Spleen (tissue), 11 donors: ENCODE measurements around the gene KIAA1217. TPM values are rescaled to one million over a fixed set of nuclear protein-coding genes. Genes with fewer than 3 reads are reported as not detected.

Experiments used
- DNase-seq: peaks from one replicate; pipeline ENCODE4 v3.0.0-alpha.2; 2020
- H3K27ac ChIP-seq, 8 donors: fragments of 200-600 bp; sonication (generic) in 7 of 8; 1 replicate in 4 of 8; 2 replicates in 4 of 8; pipeline versions ENCODE4 v1.5.0 to v1.8.0; 2016 to 2021; ENCODE audit warnings: inconsistent platforms in 4 of 8, mild to moderate bottlenecking in 4 of 8, moderate library complexity in 1 of 8
- H3K27me3 ChIP-seq, 7 donors: fragments of 200-600 bp; sonication (generic) in 6 of 7; replicated peaks in 1 of 7; 1 replicate in 4 of 7; 2 replicates in 3 of 7; pipeline versions ENCODE4 v1.5.0 to v1.8.0; 2016 to 2021; ENCODE audit warnings: inconsistent platforms in 3 of 7, mild to moderate bottlenecking in 1 of 7
- H3K36me3 ChIP-seq, 6 donors: fragments of 200-600 bp; sonication (generic) in 5 of 6; 1 replicate in 4 of 6; 2 replicates in 2 of 6; pipeline versions ENCODE4 v1.5.0 to v1.8.0; 2016 to 2021; ENCODE audit warnings: inconsistent platforms in 2 of 6
- H3K4me1 ChIP-seq, 6 donors: fragments of 200-600 bp; sonication (generic) in 5 of 6; 1 replicate in 3 of 6; 2 replicates in 3 of 6; pipeline versions ENCODE4 v1.5.0 to v1.8.0; 2016 to 2021; ENCODE audit warnings: inconsistent platforms in 3 of 6
- H3K4me3 ChIP-seq, 8 donors: fragments of 200-600 bp; sonication (generic) in 7 of 8; 1 replicate in 4 of 8; 2 replicates in 4 of 8; pipeline versions ENCODE4 v1.5.0 to v1.8.0; 2016 to 2021; ENCODE audit warnings: inconsistent platforms in 4 of 8, mild to moderate bottlenecking in 4 of 8, moderate library complexity in 2 of 8
- H3K9me3 ChIP-seq, 8 donors: fragments of 200-600 bp; sonication (generic) in 7 of 8; 1 replicate in 4 of 8; 2 replicates in 4 of 8; pipeline versions ENCODE4 v1.5.0 to v1.8.0; 2016 to 2021; ENCODE audit warnings: inconsistent platforms in 4 of 8
- CTCF ChIP-seq, 11 experiments: fragments of 200-600 bp in 7 of 11; fragments of 450-650 bp in 4 of 11; sonication (generic) in 4 of 11; IDR thresholded peaks in 8 of 11; conservative IDR thresholded peaks in 3 of 11; 1 replicate in 7 of 11; 2 replicates in 4 of 11; pipeline versions ENCODE4 v1.4.0 to v1.8.0; 2016 to 2021; ENCODE audit warnings: antibody characterized with exemption in 11 of 11, inconsistent platforms in 4 of 11, mild to moderate bottlenecking in 1 of 11
- POLR2A ChIP-seq, 3 donors: fragments of 450-650 bp; IDR thresholded peaks; one replicate each; pipeline ENCODE4 v1.5.1; 2017; ENCODE audit warnings: antibody characterized with exemption in 3 of 3, mild to moderate bottlenecking in 1 of 3
- POLR2AphosphoS5 ChIP-seq, 3 donors: sonication (generic); formaldehyde crosslinking; IDR thresholded peaks; one replicate each; pipeline ENCODE4 v1.5.1; 2017; ENCODE audit warnings: antibody characterized with exemption in 3 of 3
- WGBS, 5 donors: extraction: QIAGEN DNeasy Blood & Tissue Kit in 3 of 5; methylation state at CpG; one replicate each; pipeline versions ENCODE4 v1.1.5 to v1.1.7; 2013 to 2018; 5-methylcytosine and 5-hydroxymethylcytosine counted together
- intact Hi-C: fragments of 100-400 bp; cut with DNase I; formaldehyde crosslinking; loops from one replicate; pipeline ENCODE4 v1.15.0; 2023; ENCODE audit warnings: low total_unique reads
- polyA plus RNA-seq, 3 donors: library from polyadenylated mRNA; stranded (reverse); fragments of 200-250 nt; gene quantifications; one replicate each; pipeline ENCODE4 v1.2.1, GENCODE V29; 2013
- total RNA-seq, 7 donors: library from RNA; depleted of rRNA in 3 of 7; stranded (reverse); fragments of >200 nt in 3 of 7; fragmentation: NEBNext Ultra II Directional in 4 of 7; extraction: Animal tissue kit (Norgen Biotek cat#: 25700) in 4 of 7; gene quantifications; one replicate each; pipeline versions ENCODE4 v1.1.0 to v1.2.1, GENCODE V29; 2016 to 2021
- donor health status: healthy with polysubstance abuse.
- donor health status: DM: no; HTN: no; CAD: no; lungs with moderate emphysema.
- donor health status: DM: no; HTN: no; CAD: no.
- donor health status: Bipolar disorder and iron deficiency.
- donor health status: healthy.
- donor health status: DM: no; HTN: no; CAD: no.
- donor health status: DM: yes; HTN: yes; CAD: no.

Gene KIAA1217
- total and polyA plus RNA-seq, 10 donors: 2.2 to 40.7 (median 21.4) TPM

GRCh38 chr10:24485304-24485703 is 276.4 kb downstream of the KIAA1217 start:
- TF ChIP-seq CTCF (IDR thresholded peaks at IDR 0.05 in 8 of 11, conservative IDR thresholded peaks at IDR 0.05 in 3 of 11) (no peak), POLR2AphosphoS5 (IDR thresholded peaks at IDR 0.05) (no peak)
- DNase-seq: no peak
- H3K36me3 ChIP-seq: no peaks in the 10 kb centered on the region
- H3K9me3 ChIP-seq: no peaks in the 10 kb centered on the region
- H3K27ac ChIP-seq: peak overlapping the region in 1 of 8 donors; percentile 17
- H3K27me3 ChIP-seq: no peaks in the 10 kb centered on the region
- H3K4me1 ChIP-seq: peaks cover 0 to 6% (median 0%) of the 10 kb centered on the region in 6 donors
- H3K4me3 ChIP-seq: no peak overlapping the region
- 31 to 65% (median 52%) methylated on average over 5 of the region's 5 CpGs for WGBS, 5 donors
- intact Hi-C loops: no loop called here

- Histone ChIP-seq H3K36me3 (no peaks in the 10 kb centered on the region), H3K4me1 (peaks cover 0 to 3% (median 0%) of the 10 kb centered on the region in 6 donors), H3K4me3 (no peak overlapping the region), H3K9me3 (no peaks in the 10 kb centered on the region), H3K27me3 (no peaks in the 10 kb centered on the region), H3K27ac (no peak overlapping the region)
- intact Hi-C loops: no loop called here
- no peak for DNase-seq
- 68 to 77% (median 69%) methylated on average over 5 of the region's 5 CpGs for WGBS, 5 donors
- TF ChIP-seq POLR2AphosphoS5 (IDR thresholded peaks at IDR 0.05): no peak
- TF ChIP-seq POLR2A (IDR thresholded peaks at IDR 0.05): no peak
- no peak for TF ChIP-seq CTCF (IDR thresholded peaks at IDR 0.05 in 8 of 11, conservative IDR thresholded peaks at IDR 0.05 in 3 of 11)
Measured at GRCh38 chr10:24488631-24489030, 279.7 kb downstream of the KIAA1217 start.

GRCh38 chr10:24493165-24493564 is 284.2 kb downstream of the KIAA1217 start:
- intact Hi-C loops: no loop called here
- 63 to 75% (median 70%) methylated on average over 4 of the region's 4 CpGs for WGBS, 5 donors
- TF ChIP-seq POLR2A (IDR thresholded peaks at IDR 0.05) (no peak), CTCF (IDR thresholded peaks at IDR 0.05 in 8 of 11, conservative IDR thresholded peaks at IDR 0.05 in 3 of 11) (no peak)
- Histone ChIP-seq H3K9me3 (no peaks in the 10 kb centered on the region), H3K4me3 (no peak overlapping the region), H3K27me3 (no peaks in the 10 kb centered on the region), H3K27ac (peak overlapping the region in 1 of 8 donors; percentile 31), H3K4me1 (no peaks in the 10 kb centered on the region), H3K36me3 (no peaks in the 10 kb centered on the region)
- no peak for DNase-seq

GRCh38 chr10:24494236-24494635 is 285.3 kb downstream of the KIAA1217 start:
- no peak overlapping the region for H3K27ac ChIP-seq
- H3K4me3 ChIP-seq: no peak overlapping the region
- DNase-seq: no peak
- H3K9me3 ChIP-seq: no peaks in the 10 kb centered on the region
- no peak for TF ChIP-seq CTCF (IDR thresholded peaks at IDR 0.05 in 8 of 11, conservative IDR thresholded peaks at IDR 0.05 in 3 of 11)
- TF ChIP-seq POLR2A (IDR thresholded peaks at IDR 0.05): no peak
- TF ChIP-seq POLR2AphosphoS5 (IDR thresholded peaks at IDR 0.05): no peak
- intact Hi-C loops: no loop called here
- 87 to 94% (median 90%) methylated on average over 8 of the region's 8 CpGs for WGBS, 5 donors
- no peaks in the 10 kb centered on the region for H3K36me3 ChIP-seq
- H3K4me1 ChIP-seq: no peaks in the 10 kb centered on the region
- no peaks in the 10 kb centered on the region for H3K27me3 ChIP-seq
